Stimulated activated CD4-positive, alpha-beta T cell treated with anti-CD3 and anti-CD28 coated beads, TNF-alpha, amount 100 ng/mL, for 24 hours (primary cell): Measurements from ENCODE around the gene ENOSF1.
"Not testable (repeated sequence)": the region's sequence is repeated elsewhere in the genome, so short reads cannot be mapped to it uniquely, and the experiment has no call there.

Experiments used
- DNase-seq, 3 experiments: peaks; one replicate each; pipeline ENCODE4 v3.0.0-alpha.2; 2020; ENCODE audit warnings: low read depth in 3 of 3

The ENOSF1 gene

GRCh38 chr18:706405-706804 is 6.0 kb downstream of the ENOSF1 start:
- DNase-seq, result no peak

DNA sequence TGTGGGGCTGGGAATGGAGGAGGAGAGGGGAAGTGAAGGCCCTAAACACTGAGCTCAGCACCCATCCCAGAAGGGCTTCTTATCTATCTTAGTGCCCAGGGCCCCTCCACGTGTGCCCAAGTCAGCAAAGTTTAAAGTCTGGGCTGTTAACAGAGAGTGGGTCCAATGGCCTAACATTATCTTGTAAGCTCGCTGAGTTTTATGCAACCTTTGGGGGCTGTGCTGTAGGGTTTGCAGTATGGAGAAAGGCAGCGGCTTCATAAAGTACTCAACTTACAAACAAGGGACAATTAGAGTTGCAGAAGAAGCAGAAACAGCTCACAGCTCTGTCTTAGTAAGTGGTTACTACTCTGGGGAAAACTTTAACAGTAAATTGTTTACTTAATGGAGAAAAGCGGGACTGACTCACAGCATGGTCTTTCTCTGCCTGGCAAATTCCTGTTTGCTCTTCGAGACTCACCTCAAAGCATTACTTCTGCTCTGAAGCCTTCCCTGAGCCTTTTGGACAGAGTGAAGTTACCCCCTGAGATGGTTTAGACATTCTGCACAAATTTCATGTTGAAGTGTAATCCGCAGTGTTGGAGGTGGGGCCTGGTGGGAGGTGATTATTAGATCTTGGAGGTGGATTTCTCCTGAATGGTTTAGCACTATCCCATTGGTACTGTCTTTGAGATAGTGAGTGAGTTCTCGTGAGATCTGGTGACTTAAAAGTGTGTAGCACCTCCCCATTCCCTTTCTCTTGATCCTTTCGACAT is 9.0 kb downstream of the ENOSF1 start:
- no peak for DNase-seq

DNA sequence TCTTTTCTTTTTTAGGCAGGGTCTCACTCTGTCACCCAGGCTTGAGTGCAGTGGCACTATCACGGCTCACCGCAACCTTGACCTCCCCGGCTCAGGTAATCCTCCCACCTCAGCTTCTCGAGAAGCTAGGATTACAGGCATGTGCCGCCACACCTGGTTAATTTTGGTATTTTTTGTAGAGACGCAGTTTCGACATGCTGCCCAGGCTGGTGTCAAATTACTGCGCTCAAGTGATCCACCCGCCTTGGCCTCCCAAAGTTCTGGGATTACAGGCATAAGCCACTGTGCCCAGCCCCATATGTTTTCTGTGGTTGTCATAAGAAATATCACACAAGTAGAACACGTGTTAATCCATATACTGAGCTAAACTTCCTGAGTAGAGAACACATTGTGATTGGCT is 14.6 kb downstream of the ENOSF1 start:
- DNase-seq, result no peak

GRCh38 chr18:697012-697411 is 15.4 kb downstream of the ENOSF1 start:
- no peak for DNase-seq

- no peak for DNase-seq
Observed at GRCh38 chr18:693466-694187, 18.8 kb downstream of the ENOSF1 start.

GRCh38 chr18:692824-693223 is 19.6 kb downstream of the ENOSF1 start:
- DNase-seq, result no peak

- no peak for DNase-seq
Observed at GRCh38 chr18:688323-688722, 24.1 kb downstream of the ENOSF1 start.

- no peak for DNase-seq
Observed at GRCh38 chr18:686339-687111, 25.9 kb downstream of the ENOSF1 start.

DNA sequence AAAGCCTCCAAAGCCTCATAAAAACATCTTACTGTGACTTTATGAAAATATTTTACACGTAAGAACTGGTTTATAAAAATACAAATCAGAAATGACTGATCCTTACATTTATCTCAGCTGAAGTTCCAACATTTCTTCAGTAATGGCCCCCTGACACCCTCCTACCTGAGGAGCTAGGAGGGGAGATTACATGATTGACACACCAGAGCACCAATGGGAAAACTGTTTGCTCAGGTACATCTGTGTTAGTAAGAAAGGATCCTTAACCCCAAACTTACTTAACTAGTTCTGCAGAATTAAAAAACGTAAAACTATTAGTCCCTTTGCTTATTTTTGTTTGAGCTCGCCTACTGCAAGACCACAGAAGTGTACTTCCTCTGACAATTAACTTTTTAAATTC is 27.0 kb downstream of the ENOSF1 start:
- no peak for DNase-seq

DNA sequence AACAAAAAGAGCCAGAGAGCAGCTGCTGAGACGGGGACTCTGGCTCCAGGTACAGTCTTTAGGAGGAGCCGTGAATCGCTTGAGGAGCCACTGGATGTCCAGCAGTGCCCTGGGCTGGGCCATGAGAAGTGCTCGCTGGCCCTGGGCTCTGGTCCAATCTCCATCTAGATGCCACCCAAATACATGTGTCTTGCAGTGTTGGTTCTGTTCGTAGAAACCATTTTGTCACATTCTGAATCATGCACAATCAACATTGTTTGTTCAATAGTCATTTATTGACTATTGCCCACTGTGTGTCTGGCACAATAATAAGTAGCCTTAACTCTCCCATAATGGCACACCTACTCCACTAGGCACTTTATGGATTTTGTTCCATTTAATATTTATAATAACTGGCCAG is 28.9 kb downstream of the ENOSF1 start:
- DNase-seq, result no peak

DNA sequence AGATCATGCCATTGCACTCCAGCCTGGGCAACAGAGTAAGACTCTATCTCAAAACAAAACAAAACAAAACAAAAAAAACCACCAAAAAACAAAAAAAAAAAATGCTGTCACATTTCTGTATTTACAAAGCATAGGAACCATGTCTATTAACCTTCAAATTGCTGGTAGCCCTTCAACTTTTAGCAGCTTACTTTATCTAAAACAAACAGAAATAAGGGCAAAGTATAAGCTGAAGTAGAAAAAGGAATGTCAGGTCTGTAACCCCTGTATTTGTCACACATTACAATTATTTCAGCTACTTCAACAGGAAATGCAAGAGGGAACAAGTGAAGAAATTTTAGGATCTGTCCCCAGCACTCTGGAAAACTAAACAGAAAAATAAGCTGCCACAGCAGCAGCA is 29.6 kb downstream of the ENOSF1 start:
- no peak for DNase-seq

DNA sequence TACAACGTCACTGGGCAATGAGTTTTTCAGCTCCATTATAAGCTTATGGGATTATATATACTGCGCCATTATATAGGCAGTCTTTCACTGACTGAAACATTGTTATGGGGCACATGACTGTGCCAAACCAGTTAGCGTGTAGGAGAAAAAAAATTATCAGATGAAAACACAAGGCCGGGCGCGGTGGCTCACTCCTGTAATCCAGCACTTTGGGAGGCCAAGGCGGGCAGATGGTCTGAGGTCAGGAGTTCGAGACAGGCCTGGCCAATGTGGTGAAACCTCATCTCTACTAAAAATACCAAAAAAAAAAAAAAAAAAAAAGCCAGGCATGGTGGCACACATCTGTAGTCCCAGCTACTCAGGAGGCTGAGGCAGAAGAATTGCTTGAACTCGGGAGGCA is 30.0 kb downstream of the ENOSF1 start:
- DNase-seq, result not testable (repeated sequence)

DNA sequence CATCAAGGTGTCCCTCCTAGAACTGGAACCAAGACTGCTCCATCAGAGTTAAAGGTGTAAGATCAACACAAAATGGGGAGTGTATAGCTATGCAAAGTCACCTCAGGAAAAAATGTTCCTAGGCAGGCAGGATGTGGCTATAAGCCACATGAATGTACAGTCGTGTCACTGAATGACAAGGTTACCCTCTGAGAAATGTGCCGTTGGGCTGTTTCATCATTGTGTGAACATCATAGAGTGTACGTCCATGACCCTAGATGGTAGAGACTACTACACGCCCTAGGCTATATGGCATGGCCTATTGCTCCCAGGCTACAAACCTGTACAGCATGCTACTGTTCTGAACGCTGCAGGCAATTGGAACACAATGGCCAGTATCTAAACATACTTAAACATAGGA is 30.4 kb downstream of the ENOSF1 start:
- peak in 2 of 3 experiments; percentile 14 to 35 for DNase-seq

DNA sequence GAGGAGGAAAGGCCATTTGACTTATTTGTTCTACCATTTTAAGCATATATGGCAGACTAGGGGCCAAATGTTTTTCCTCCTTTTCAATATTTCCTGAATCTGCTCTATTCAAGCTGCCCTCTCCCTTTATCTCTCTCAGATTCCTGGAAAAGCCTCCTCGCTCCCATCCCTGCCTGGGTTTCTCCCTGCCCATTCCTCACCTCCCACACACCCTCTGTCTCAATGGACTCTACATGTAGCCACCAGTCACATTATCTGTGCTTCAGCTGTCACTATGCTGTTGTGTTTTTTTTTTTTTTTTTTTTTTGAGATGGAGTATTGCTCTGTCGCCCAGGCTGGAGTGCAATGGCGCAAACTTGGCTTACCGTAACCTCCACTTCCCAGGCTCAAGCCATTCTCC is 32.0 kb downstream of the ENOSF1 start:
- no peak for DNase-seq

- no peak for DNase-seq
Observed at GRCh38 chr18:679516-679915, 32.9 kb downstream of the ENOSF1 start.

GRCh38 chr18:678482-679182 is 33.8 kb downstream of the ENOSF1 start:
- no peak for DNase-seq

GRCh38 chr18:677951-678381 is 34.5 kb downstream of the ENOSF1 start:
- DNase-seq, result no peak

GRCh38 chr18:677145-677544 is 35.3 kb downstream of the ENOSF1 start:
- no peak for DNase-seq

GRCh38 chr18:676736-677135 is 35.7 kb downstream of the ENOSF1 start:
- no peak for DNase-seq

GRCh38 chr18:676069-676468 is 36.4 kb downstream of the ENOSF1 start:
- DNase-seq, result no peak

- DNase-seq, result no peak
Observed at GRCh38 chr18:675307-675706, 37.1 kb downstream of the ENOSF1 start.

GRCh38 chr18:673769-674168 is 38.7 kb downstream of the ENOSF1 start:
- no peak for DNase-seq
